Heart left ventricle (tissue), 16 donors: ENCODE results near the gene PM20D1. TPM values are rescaled to one million over a fixed set of nuclear protein-coding genes. Genes with fewer than 3 reads are reported as not detected.
A peak's percentile ranks its signal among the peaks of the same experiment; 100 is the strongest.

ENCODE experiments used
- ATAC-seq, 4 donors: fragments of 200-7000 bp; cut with Tn5 transposase; one replicate each; pipeline ENCODE4 v1.9.1; 2020 to 2022; ENCODE audit warnings: moderate library complexity in 4 of 4, mild to moderate bottlenecking in 3 of 4, moderate number of reproducible peaks in 1 of 4
- DNase-seq, 5 donors: peaks; one replicate each; pipeline ENCODE4 v3.0.0-alpha.2; 2020
- H3K27ac ChIP-seq, 12 donors: fragments of 200-600 bp; sonication (generic) in 4 of 12; one replicate each; pipeline versions ENCODE4 v1.5.0 to v1.8.0; 2016 to 2022; ENCODE audit warnings: mild to moderate bottlenecking in 2 of 12
- H3K27me3 ChIP-seq, 9 donors: fragments of 200-600 bp; sonication (generic) in 2 of 9; one replicate each; pipeline versions ENCODE4 v1.5.1 to v1.8.0; 2016 to 2022; ENCODE audit warnings: mild to moderate bottlenecking in 3 of 9
- H3K36me3 ChIP-seq, 9 donors: fragments of 200-600 bp; sonication (generic) in 2 of 9; one replicate each; pipeline versions ENCODE4 v1.5.0 to v1.8.0; 2018 to 2022; ENCODE audit warnings: mild to moderate bottlenecking in 2 of 9
- H3K4me1 ChIP-seq, 12 donors: fragments of 200-600 bp; sonication (generic) in 4 of 12; one replicate each; pipeline versions ENCODE4 v1.5.0 to v1.8.0; 2016 to 2022; ENCODE audit warnings: mild to moderate bottlenecking in 3 of 12
- H3K4me3 ChIP-seq, 12 donors: fragments of 200-600 bp; sonication (generic) in 4 of 12; one replicate each; pipeline versions ENCODE4 v1.5.0 to v1.8.0; 2017 to 2022; ENCODE audit warnings: mild to moderate bottlenecking in 9 of 12, moderate library complexity in 4 of 12
- H3K9me3 ChIP-seq, 12 donors: fragments of 200-600 bp; sonication (generic) in 4 of 12; one replicate each; pipeline versions ENCODE4 v1.5.0 to v1.8.0; 2016 to 2022; ENCODE audit warnings: mild to moderate bottlenecking in 1 of 12
- POLR2A ChIP-seq, 2 donors: fragments of 450-650 bp; IDR thresholded peaks; one replicate each; pipeline ENCODE4 v1.6.1; 2017; ENCODE audit warnings: antibody characterized with exemption in 2 of 2, mild to moderate bottlenecking in 2 of 2, moderate library complexity in 2 of 2
- WGBS, 4 donors: extraction: QIAGEN DNeasy Blood & Tissue Kit in 2 of 4; methylation state at CpG; one replicate each; pipeline versions ENCODE4 v1.1.5 to v1.1.7; 2013 to 2018; 5-methylcytosine and 5-hydroxymethylcytosine counted together
- intact Hi-C, 10 donors: fragments of 100-400 bp; cut with DNase I; formaldehyde crosslinking; loops; one replicate each; pipeline versions ENCODE4 v1.11.1 to v1.14.2; 2022
- polyA plus RNA-seq, 2 donors: library from polyadenylated mRNA; stranded (reverse); fragments of 200-250 nt; gene quantifications; one replicate each; pipeline ENCODE4 v1.2.3, GENCODE V29; 2013
- total RNA-seq, 9 donors: library from RNA; depleted of rRNA in 2 of 9; stranded (reverse); fragments of >200 nt in 2 of 9; fragmentation: NEBNext Ultra II Directional in 3 of 9; extraction: Animal tissue kit (Norgen Biotek cat#: 25700) in 3 of 9; gene quantifications; one replicate each; pipeline versions ENCODE4 v1.1.0 to v1.2.4, GENCODE V29; 2016 to 2023
- TF ChIP-seq, protein P1 (sequence below), 12 donors: fragments of 200-600 bp; sonication (generic) in 4 of 12; IDR thresholded peaks; one replicate each; pipeline versions ENCODE4 v1.5.0 to v1.8.0; 2018 to 2022; ENCODE audit warnings: antibody characterized with exemption in 12 of 12, mild to moderate bottlenecking in 5 of 12
- donor health status: ischemic (EF 13 %, LVEDD 7.1; RV severe dilation, severe dysfunction).
- donor health status: healthy with polysubstance abuse.
- donor health status: DM: no; HTN: yes; CAD: no.
- donor health status: DM: no; HTN: no; CAD: no.
- donor health status: ischemic (EF 25% LVEDD 6.9; RV normal size, moderate dysfunction).
- donor health status: ischemic (EF 25% LVEDD 5.7; RV mildly dilated, moderate dysfunction).
- donor health status: healthy.
- donor health status: DM: yes; HTN: yes; CAD: no.
- donor health status: ischemic (EF 35%, LVEDD 5.7; RV mildly dilated, moderate dysfunction).
- donor health status: nonischemic (EF 11% LVEDD 7.7; RV severe dilation, severe dysfunction).
- donor health status: DM: yes; HTN: yes; CAD: no.
- donor health status: PGD.
- donor health status: ischemic (EF 29% LVEDD 5.4; RV normal size, mild dysfunction).
- donor health status: nonischemic (EF 23%, LVEDD 6.1; RV moderate dilation, normal function).

PM20D1 gene
- total and polyA plus RNA-seq, 11 donors = 0.28 to 1.4 (median 0.71) TPM; not detected in 1

DNA sequence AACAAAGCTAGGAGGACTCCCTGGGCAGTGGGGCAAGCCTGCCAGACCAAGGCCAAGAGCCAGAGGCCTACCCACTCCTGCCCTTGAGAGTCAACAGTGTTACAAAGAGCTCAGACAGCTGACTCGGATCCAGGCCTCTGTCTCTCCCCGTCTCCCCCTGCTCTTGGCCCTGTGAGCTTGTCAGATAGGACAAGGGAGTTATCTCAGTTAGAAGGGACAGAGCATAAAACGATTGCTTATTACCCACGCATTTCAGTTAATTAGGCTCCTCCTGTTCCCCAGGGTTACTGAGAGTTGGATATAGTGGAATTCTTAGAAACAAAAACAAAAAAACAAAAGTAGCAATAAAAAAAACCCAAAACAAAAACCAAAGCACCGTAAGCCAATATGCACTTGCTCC is 38.3 kb downstream of the PM20D1 start:
- WGBS, 4 donors = 19 to 29% (median 23%) methylated on average over 5 of the region's 5 CpGs
- Histone ChIP-seq H3K36me3 (peaks cover 0 to 26% (median 12%) of the 10 kb centered on the region in 9 donors), H3K27me3 (no peaks in the 10 kb centered on the region), H3K27ac (peak overlapping the region; percentile 81 to 97 (median 92)), H3K4me3 (peak overlapping the region; percentile 63 to 95 (median 80)), H3K4me1 (peaks cover 0 to 64% (median 34%) of the 10 kb centered on the region in 12 donors), H3K9me3 (no peaks in the 10 kb centered on the region)
- TF ChIP-seq POLR2A (IDR thresholded peaks at IDR 0.05) = peak in 1 of 2 donors; percentile 38
- TF ChIP-seq, protein P1, sequence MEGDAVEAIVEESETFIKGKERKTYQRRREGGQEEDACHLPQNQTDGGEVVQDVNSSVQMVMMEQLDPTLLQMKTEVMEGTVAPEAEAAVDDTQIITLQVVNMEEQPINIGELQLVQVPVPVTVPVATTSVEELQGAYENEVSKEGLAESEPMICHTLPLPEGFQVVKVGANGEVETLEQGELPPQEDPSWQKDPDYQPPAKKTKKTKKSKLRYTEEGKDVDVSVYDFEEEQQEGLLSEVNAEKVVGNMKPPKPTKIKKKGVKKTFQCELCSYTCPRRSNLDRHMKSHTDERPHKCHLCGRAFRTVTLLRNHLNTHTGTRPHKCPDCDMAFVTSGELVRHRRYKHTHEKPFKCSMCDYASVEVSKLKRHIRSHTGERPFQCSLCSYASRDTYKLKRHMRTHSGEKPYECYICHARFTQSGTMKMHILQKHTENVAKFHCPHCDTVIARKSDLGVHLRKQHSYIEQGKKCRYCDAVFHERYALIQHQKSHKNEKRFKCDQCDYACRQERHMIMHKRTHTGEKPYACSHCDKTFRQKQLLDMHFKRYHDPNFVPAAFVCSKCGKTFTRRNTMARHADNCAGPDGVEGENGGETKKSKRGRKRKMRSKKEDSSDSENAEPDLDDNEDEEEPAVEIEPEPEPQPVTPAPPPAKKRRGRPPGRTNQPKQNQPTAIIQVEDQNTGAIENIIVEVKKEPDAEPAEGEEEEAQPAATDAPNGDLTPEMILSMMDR (IDR thresholded peaks at IDR 0.05) = no peak
- ATAC-seq (peak; percentile 56 to 75 (median 66)), DNase-seq (peak; percentile 67 to 86 (median 75))
- intact Hi-C loops = loop anchor here in 8 of 10 donors (2.0 to 5.0 kb wide), 9 partner anchors 39 to 166 kb away; partner anchors contain the start of genes PM20D1 (in 2 of the 8) and NUCKS1 (in 1 of the 8)

DNA sequence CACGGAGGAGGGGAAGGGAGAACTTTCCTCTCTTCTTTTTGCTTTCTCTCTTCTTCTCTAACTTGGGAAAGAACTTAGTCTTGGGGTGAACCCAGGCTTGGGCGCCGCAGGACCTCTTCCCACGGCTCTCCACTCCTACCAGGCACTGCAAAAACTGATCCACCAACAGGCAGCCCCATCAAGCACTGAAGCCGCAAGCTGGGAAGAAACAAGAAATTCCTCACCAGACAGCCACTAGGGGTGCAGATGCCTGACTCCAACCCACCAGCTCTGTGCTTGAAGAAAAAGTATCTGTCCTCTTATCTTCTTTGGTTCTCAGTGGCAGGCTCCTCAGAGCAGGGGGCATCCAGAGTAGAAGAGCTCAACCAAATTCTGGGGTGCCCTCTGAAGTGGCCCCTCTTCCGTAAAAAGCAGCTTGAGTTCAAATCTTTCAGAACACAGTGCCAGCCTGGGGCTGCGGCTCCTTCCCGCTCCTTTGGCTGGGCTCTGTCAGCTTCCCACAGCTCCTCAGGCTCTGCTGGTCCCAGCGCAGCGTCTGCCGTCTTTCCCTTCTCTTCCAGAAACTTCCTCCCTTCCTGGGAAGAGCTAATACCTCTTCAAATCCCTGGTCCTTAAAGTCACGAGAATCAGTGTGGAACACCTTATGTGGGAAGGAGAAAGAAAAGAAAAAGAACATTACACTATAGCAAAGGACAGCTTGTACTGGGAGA is 39.3 kb downstream of the PM20D1 start:
- ATAC-seq (no peak), DNase-seq (no peak)
- Histone ChIP-seq H3K27me3 (no peaks in the 10 kb centered on the region), H3K4me3 (peak overlapping the region; percentile 11 to 95 (median 78)), H3K9me3 (no peaks in the 10 kb centered on the region), H3K36me3 (peaks cover 0 to 34% (median 12%) of the 10 kb centered on the region in 9 donors), H3K4me1 (peaks cover 0 to 74% (median 45%) of the 10 kb centered on the region in 12 donors), H3K27ac (peak overlapping the region; percentile 33 to 97 (median 92))
- intact Hi-C loops = loop anchor here in 8 of 10 donors (2.0 to 5.0 kb wide), 8 partner anchors 42 to 167 kb away; partner anchors contain the start of genes NUCKS1 (in 1 of the 8) and PM20D1 (in 1 of the 8)
- TF ChIP-seq, protein P1 (IDR thresholded peaks at IDR 0.05) = peak in 1 of 12 donors; percentile 24
- TF ChIP-seq POLR2A (IDR thresholded peaks at IDR 0.05) = no peak
- 51 to 62% (median 56%) methylated on average over 12 of the region's 12 CpGs for WGBS, 4 donors

DNA sequence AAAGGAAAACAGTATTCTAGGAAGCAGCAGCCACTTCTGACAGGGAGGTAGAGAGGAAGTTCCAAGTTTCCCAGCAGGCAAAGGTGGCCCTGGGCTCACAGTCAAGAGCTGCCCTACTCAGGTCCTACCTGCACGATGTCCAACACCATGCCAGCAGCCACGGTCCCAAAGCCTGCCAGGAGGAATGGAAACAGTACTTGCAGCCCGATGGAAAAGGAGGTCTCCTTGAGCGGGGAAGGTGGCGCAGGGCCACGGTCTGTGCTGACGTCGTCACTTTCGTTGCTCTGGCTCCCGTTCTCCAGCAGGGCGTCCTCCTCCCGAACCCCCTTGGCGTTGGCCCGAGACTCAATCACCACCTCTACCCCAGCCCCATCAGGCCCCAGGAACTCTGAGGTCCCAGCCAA is 40.0 kb downstream of the PM20D1 start:
- Histone ChIP-seq H3K9me3 (no peaks in the 10 kb centered on the region), H3K36me3 (peaks cover 0 to 37% (median 12%) of the 10 kb centered on the region in 9 donors), H3K4me1 (peaks cover 0 to 81% (median 51%) of the 10 kb centered on the region in 12 donors), H3K4me3 (peak overlapping the region in 11 of 12 donors; percentile 63 to 95 (median 79)), H3K27me3 (no peaks in the 10 kb centered on the region), H3K27ac (peak overlapping the region in 10 of 12 donors; percentile 33 to 97 (median 92))
- WGBS, 4 donors = 44 to 81% (median 55%) methylated on average over 12 to 14 of the region's 14 CpGs
- intact Hi-C loops = loop anchor here in 8 of 10 donors (2.0 to 5.0 kb wide), 8 partner anchors 42 to 167 kb away; partner anchors contain the start of genes NUCKS1 (in 2 of the 8) and PM20D1 (in 1 of the 8)
- ATAC-seq = peak in 3 of 4 donors; percentile 1 to 53 (median 46)
- TF ChIP-seq, protein P1 (IDR thresholded peaks at IDR 0.05) = no peak
- TF ChIP-seq POLR2A (IDR thresholded peaks at IDR 0.05) = no peak
- DNase-seq = peak in 4 of 5 donors; percentile 54 to 88 (median 64)

DNA sequence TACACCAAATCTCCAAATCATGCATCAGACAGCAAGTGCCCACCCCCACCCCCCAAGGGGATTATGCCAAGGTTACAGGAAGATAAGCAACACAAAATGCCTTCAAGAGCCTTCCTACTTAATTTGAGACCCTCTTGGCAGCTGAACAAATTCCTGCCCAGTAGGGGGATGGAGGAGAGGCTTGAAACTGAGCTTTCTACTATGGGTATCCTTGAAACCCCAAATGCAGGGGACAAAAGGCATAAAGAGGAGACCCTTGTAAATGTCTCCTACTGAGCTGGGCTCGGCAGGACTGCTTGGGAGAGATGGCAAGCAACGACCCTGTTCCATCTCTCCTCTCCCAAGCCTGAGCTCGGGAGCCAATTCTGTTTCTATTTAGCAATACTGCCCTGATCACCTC is 40.5 kb downstream of the PM20D1 start:
- no peak for ATAC-seq
- no peak for TF ChIP-seq POLR2A (IDR thresholded peaks at IDR 0.05)
- TF ChIP-seq, protein P1 (IDR thresholded peaks at IDR 0.05) = no peak
- 23 to 50% (median 42%) methylated on average over 3 of the region's 3 CpGs for WGBS, 4 donors
- H3K27ac ChIP-seq = peak overlapping the region in 8 of 12 donors; percentile 18 to 97 (median 92)
- peak overlapping the region; percentile 5 to 95 (median 78) for H3K4me3 ChIP-seq
- intact Hi-C loops = loop anchor here in 2 of 10 donors (5.0 kb wide), 2 partner anchors 57 to 168 kb away; partner anchors contain the start of gene NUCKS1 (in 1 of the 2)
- H3K4me1 ChIP-seq = peaks cover 0 to 82% (median 54%) of the 10 kb centered on the region in 12 donors
- no peak for DNase-seq
- no peaks in the 10 kb centered on the region for H3K9me3 ChIP-seq
- H3K27me3 ChIP-seq = no peaks in the 10 kb centered on the region
- peaks cover 0 to 37% (median 12%) of the 10 kb centered on the region in 9 donors for H3K36me3 ChIP-seq
